HL-60 (cell line): ENCODE data around the gene ADCY5.

ENCODE experiments used
- POLR2AphosphoS5 ChIP-seq: IDR thresholded peaks from 2 replicates; pipeline ENCODE4 v1.6.1; 2012; ENCODE audit warnings: low read depth
- TF ChIP-seq, protein P1 (sequence below): IDR thresholded peaks from one replicate; pipeline ENCODE4 v1.5.1; 2011; ENCODE audit warnings: low read length, control low read depth, inconsistent platforms; ENCODE audit not compliant: insufficient read depth

- no peak for TF ChIP-seq POLR2AphosphoS5
- TF ChIP-seq, protein P1, sequence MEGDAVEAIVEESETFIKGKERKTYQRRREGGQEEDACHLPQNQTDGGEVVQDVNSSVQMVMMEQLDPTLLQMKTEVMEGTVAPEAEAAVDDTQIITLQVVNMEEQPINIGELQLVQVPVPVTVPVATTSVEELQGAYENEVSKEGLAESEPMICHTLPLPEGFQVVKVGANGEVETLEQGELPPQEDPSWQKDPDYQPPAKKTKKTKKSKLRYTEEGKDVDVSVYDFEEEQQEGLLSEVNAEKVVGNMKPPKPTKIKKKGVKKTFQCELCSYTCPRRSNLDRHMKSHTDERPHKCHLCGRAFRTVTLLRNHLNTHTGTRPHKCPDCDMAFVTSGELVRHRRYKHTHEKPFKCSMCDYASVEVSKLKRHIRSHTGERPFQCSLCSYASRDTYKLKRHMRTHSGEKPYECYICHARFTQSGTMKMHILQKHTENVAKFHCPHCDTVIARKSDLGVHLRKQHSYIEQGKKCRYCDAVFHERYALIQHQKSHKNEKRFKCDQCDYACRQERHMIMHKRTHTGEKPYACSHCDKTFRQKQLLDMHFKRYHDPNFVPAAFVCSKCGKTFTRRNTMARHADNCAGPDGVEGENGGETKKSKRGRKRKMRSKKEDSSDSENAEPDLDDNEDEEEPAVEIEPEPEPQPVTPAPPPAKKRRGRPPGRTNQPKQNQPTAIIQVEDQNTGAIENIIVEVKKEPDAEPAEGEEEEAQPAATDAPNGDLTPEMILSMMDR: peak; percentile 93
Observed at GRCh38 chr3:123489400-123490004, 40.6 kb upstream of the ADCY5 start.
